H1 (cell line): ENCODE measurements around the gene GDPD4. TPM values are rescaled to one million over a fixed set of nuclear protein-coding genes. Genes with fewer than 3 reads are reported as not detected.

Experiments used
- ASH2L ChIP-seq: fragments of 200-600, 300-600 bp; sonication (generic); IDR thresholded peaks from one replicate; pipeline ENCODE4 v1.7.1; 2017; ENCODE audit warnings: low read length
- CHD7 ChIP-seq: fragments of 300-600 bp; sonication (generic); IDR thresholded peaks from 2 replicates; pipeline ENCODE4 v1.7.1; 2012; ENCODE audit warnings: low read length, moderate library complexity, mild to moderate bottlenecking, inconsistent platforms; ENCODE audit not compliant: insufficient replicate concordance
- MAX ChIP-seq: IDR thresholded peaks from 2 replicates; pipeline ENCODE4 v1.6.1; 2012; ENCODE audit warnings: inconsistent platforms
- RNF2 ChIP-seq: fragments of 200-900, 300-1000 bp; sonication (generic); IDR thresholded peaks from 2 replicates; pipeline ENCODE4 v1.7.1; 2016; ENCODE audit warnings: borderline replicate concordance, low read depth, mild to moderate bottlenecking, antibody characterized with exemption, low read length; ENCODE audit not compliant: poor library complexity, severe bottlenecking; ENCODE audit errors: missing control alignments
- SUZ12 ChIP-seq: fragments of 200-600 bp; sonication (generic); IDR thresholded peaks from 2 replicates; pipeline ENCODE4 v1.6.1; 2012; ENCODE audit warnings: mild to moderate bottlenecking, inconsistent platforms, low read length, moderate library complexity, mixed read lengths
- polyA plus RNA-seq, 7 experiments: library from polyadenylated mRNA; depleted of rRNA in 3 of 7; stranded (reverse) in 5 of 7; unstranded in 2 of 7; fragments of >200 nt in 5 of 7; fragments of 200-250 nt in 2 of 7; gene quantifications; 1 replicate in 5 of 7; 2 replicates in 1 of 7; 4 replicates in 1 of 7; pipeline versions ENCODE4 v1.2.1 to v1.2.3, GENCODE V29; 2011 to 2013; ENCODE audit warnings: missing spikeins in 2 of 7, mixed read lengths in 2 of 7
- total RNA-seq: library from RNA; stranded (reverse); fragmentation: NEBNext Ultra II Directional; extraction: Animal tissue kit (Norgen Biotek cat#: 25700); gene quantifications from 2 replicates; pipeline ENCODE4 v1.2.1, GENCODE V29; 2021

Gene GDPD4
- total and polyA plus RNA-seq, 2 of the 8 experiments (the other 6 are each of a cell fraction or from before 2014, with no cell fraction given) = not detected

GRCh38 chr11:77167791-77168190 lies 133.7 kb downstream of the GDPD4 start (continued):
- TF ChIP-seq CHD7 (no peak), ASH2L (no peak), RNF2 (no peak), SUZ12 (no peak), MAX (no peak)
- TF ChIP-seq, all 59 proteins: peak for 0
